Parathyroid adenoma (tissue), 2 donors: ENCODE data around the gene CCR6.

ENCODE experiments used
- H2AFZ ChIP-seq: fragments of 300-600 bp; sonication (generic); one replicate; pipeline ENCODE4 v1.7.0; 2017; ENCODE audit warnings: antibody characterized with exemption, mild to moderate bottlenecking
- H3K27ac ChIP-seq: fragments of 300-600 bp; sonication (generic); one replicate; pipeline ENCODE4 v1.7.0; 2017
- H3K27me3 ChIP-seq: fragments of 300-600 bp; sonication (generic); one replicate; pipeline ENCODE4 v1.7.0; 2017; ENCODE audit warnings: low read length; ENCODE audit not compliant: control insufficient read depth, insufficient read depth
- H3K36me3 ChIP-seq: fragments of 300-600 bp; sonication (generic); one replicate; pipeline ENCODE4 v1.7.0; 2017; ENCODE audit warnings: low read length; ENCODE audit not compliant: control insufficient read depth, insufficient read depth
- H3K4me1 ChIP-seq: fragments of 300-600 bp; sonication (generic); one replicate; pipeline ENCODE4 v1.7.0; 2017; ENCODE audit warnings: control low read depth
- H3K4me2 ChIP-seq: fragments of 300-600 bp; sonication (generic); one replicate; pipeline ENCODE4 v1.7.0; 2017; ENCODE audit warnings: low read length
- H3K4me3 ChIP-seq: fragments of 300-600 bp; sonication (generic); one replicate; pipeline ENCODE4 v1.7.0; 2017; ENCODE audit warnings: low read depth, low read length
- H3K79me2 ChIP-seq: fragments of 300-600 bp; sonication (generic); one replicate; pipeline ENCODE4 v1.7.0; 2017; ENCODE audit warnings: control low read depth
- H3K9ac ChIP-seq: fragments of 300-600 bp; sonication (generic); one replicate; pipeline ENCODE4 v1.7.0; 2017; ENCODE audit warnings: mild to moderate bottlenecking
- H3K9me3 ChIP-seq: fragments of 300-600 bp; sonication (generic); one replicate; pipeline ENCODE4 v1.7.0; 2017; ENCODE audit warnings: low read length; ENCODE audit not compliant: control insufficient read depth
- TF ChIP-seq, protein P1 (sequence below): fragments of 300-600 bp; sonication (generic); IDR thresholded peaks from one replicate; pipeline ENCODE4 v1.7.0; 2017; ENCODE audit warnings: antibody characterized with exemption, mild to moderate bottlenecking
- donor health status: primary hyperparathyroidism.

The CCR6 gene

DNA sequence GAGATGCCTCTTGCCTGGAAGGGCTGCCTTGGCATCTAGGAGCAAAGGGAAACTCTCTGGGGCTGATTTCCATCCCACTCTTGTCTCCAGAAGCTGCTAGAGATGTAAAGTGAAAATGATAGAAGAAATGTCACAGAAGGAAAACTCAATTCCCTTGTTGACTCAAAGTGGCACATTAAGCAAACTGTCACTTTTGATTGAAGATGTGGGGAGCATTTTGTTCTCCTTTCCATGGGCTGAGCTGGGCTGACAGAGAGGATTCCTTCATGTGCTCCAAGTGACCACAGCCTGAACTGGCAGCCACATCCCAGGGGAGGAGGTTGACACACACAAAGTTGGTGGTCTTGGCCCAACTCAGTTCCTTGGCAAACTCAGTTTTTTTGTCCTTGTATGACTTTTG is 25.1 kb downstream of the CCR6 start:
- Histone ChIP-seq H3K27me3 (no peaks in the 10 kb centered on the region), H3K9ac (no peak overlapping the region), H3K27ac (no peak overlapping the region), H3K79me2 (no peaks in the 10 kb centered on the region), H2AFZ (no peak overlapping the region), H3K36me3 (no peaks in the 10 kb centered on the region), H3K4me1 (no peaks in the 10 kb centered on the region), H3K4me3 (no peak overlapping the region), H3K4me2 (no peak overlapping the region), H3K9me3 (no peaks in the 10 kb centered on the region)
- TF ChIP-seq, protein P1, sequence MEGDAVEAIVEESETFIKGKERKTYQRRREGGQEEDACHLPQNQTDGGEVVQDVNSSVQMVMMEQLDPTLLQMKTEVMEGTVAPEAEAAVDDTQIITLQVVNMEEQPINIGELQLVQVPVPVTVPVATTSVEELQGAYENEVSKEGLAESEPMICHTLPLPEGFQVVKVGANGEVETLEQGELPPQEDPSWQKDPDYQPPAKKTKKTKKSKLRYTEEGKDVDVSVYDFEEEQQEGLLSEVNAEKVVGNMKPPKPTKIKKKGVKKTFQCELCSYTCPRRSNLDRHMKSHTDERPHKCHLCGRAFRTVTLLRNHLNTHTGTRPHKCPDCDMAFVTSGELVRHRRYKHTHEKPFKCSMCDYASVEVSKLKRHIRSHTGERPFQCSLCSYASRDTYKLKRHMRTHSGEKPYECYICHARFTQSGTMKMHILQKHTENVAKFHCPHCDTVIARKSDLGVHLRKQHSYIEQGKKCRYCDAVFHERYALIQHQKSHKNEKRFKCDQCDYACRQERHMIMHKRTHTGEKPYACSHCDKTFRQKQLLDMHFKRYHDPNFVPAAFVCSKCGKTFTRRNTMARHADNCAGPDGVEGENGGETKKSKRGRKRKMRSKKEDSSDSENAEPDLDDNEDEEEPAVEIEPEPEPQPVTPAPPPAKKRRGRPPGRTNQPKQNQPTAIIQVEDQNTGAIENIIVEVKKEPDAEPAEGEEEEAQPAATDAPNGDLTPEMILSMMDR: no peak

DNA sequence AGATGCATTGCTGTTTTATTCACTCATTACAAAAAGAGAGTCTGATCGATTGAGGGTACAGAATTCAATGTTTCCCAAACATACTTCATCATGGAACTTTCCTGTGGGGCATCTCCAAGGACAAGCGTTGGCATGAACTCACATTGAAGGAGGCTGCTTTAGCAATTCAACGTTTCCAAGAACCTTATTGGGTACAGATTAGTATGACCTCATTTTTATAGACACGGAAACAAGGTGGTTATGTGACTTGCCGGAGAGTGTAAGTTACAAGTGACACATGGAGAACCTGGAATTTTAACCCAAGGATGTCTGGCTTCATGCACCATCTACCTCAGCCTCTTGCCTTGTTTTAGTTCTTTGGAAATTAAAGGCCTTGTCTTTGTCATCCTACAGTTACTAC is 26.1 kb downstream of the CCR6 start:
- TF ChIP-seq, protein P1: no peak
- Histone ChIP-seq H3K4me2 (no peak overlapping the region), H3K4me3 (no peak overlapping the region), H3K27ac (no peak overlapping the region), H2AFZ (no peak overlapping the region), H3K36me3 (no peaks in the 10 kb centered on the region), H3K4me1 (no peaks in the 10 kb centered on the region), H3K9me3 (no peaks in the 10 kb centered on the region), H3K27me3 (no peaks in the 10 kb centered on the region), H3K79me2 (no peaks in the 10 kb centered on the region), H3K9ac (no peak overlapping the region)

DNA sequence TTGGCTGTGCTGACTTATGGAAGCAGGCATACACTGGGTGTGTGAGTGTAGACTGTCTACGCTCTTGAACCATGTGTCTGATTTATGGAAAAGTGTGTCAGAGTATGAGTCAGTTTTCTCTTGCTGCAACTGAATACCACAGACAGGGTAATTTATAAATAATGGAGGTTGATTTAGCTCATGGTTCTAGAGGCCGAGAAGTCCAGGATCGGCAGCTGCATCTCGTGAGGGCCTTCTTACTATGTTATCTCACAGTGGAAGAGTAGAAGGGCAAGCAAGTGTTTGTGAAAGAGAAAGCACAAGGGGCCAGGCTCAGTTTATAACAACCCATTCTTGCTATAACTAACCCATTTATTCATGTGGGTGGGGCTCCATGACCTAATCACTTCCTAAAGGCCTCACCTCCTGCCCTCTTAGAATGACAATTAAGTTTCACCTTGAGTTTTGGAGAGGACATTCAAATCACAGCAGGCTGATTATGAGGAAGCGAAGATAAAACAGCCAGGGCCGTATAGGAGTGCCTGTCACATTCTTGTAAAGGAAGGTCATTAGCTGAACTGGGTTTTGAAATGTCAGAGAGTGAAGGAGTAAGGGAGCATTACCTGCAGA is 28.1 kb downstream of the CCR6 start:
- Histone ChIP-seq H3K36me3 (no peaks in the 10 kb centered on the region), H3K27me3 (no peaks in the 10 kb centered on the region), H3K4me2 (no peak overlapping the region), H3K4me1 (no peaks in the 10 kb centered on the region), H3K9me3 (no peaks in the 10 kb centered on the region), H3K79me2 (no peaks in the 10 kb centered on the region), H3K4me3 (no peak overlapping the region), H2AFZ (no peak overlapping the region), H3K27ac (no peak overlapping the region), H3K9ac (no peak overlapping the region)
- TF ChIP-seq, protein P1: no peak

DNA sequence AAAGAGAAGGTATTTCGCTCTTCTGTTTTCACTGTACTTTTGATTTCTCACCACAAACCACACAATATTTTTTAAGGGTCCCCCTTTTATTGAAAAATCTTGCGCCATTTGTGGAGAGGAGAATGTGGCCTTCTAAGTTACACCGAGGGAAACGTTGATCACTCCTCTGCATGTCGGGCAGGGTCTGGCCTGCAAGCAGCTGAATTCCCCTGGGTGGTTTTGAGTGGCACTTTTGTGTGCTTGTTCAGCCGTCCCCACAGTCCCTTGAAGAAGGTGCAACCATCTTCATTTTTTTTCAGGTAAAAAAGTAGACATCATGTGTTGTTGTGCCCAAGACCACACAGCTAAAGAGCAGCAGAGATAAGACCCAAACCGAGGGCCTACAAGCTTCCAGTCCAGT is 28.8 kb downstream of the CCR6 start:
- no peaks in the 10 kb centered on the region for H3K4me1 ChIP-seq
- no peak overlapping the region for H3K4me3 ChIP-seq
- no peak overlapping the region for H2AFZ ChIP-seq
- H3K4me2 ChIP-seq: no peak overlapping the region
- H3K79me2 ChIP-seq: no peaks in the 10 kb centered on the region
- TF ChIP-seq, protein P1: no peak
- H3K36me3 ChIP-seq: no peaks in the 10 kb centered on the region
- no peaks in the 10 kb centered on the region for H3K27me3 ChIP-seq
- no peak overlapping the region for H3K27ac ChIP-seq
- no peaks in the 10 kb centered on the region for H3K9me3 ChIP-seq
- no peak overlapping the region for H3K9ac ChIP-seq

DNA sequence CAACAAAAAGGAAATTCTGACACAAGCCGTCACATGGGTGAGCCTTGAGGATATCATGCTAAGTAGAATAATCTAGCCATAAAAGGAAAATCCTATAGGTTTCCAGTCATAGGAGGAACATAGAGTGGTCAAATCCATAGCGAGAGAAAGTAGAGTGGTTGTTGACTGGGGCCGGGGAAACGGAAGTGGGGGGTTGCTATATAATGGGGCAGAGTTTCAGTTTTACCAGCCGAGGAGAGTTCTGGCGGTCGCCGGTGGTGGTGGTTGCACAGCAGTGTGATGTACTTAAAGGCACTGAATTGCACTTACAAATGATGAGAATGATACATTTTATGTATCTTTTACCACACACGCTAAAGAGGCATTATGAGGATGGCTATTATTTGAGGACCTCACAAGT is 30.0 kb downstream of the CCR6 start:
- H3K27ac ChIP-seq: no peak overlapping the region
- no peak overlapping the region for H3K4me3 ChIP-seq

More for the DNA sequence above, 30.0 kb downstream of the CCR6 start:
- Histone ChIP-seq H3K36me3 (no peaks in the 10 kb centered on the region), H3K27me3 (no peaks in the 10 kb centered on the region), H3K9me3 (no peaks in the 10 kb centered on the region), H3K79me2 (no peaks in the 10 kb centered on the region), H3K4me2 (no peak overlapping the region), H3K9ac (no peak overlapping the region), H3K4me1 (no peaks in the 10 kb centered on the region), H2AFZ (no peak overlapping the region)
- TF ChIP-seq, protein P1: no peak
